Neural progenitor cell (in vitro differentiated cells): ENCODE data around the gene SLC30A2. TPM values are rescaled to one million over a fixed set of nuclear protein-coding genes. Genes with fewer than 3 reads are reported as not detected.

Source experiments
- DNase-seq: peaks from one replicate; pipeline ENCODE4 v3.0.0-alpha.2; 2016; ENCODE audit warnings: low spot score
- H2AFZ ChIP-seq: fragments of 200-600 bp; sonication (generic); replicated peaks from 2 replicates; pipeline ENCODE4 v1.6.1; 2016; ENCODE audit warnings: antibody characterized with exemption
- H3F3A ChIP-seq: fragments of 200-600 bp; sonication (generic); 2 replicates; pipeline ENCODE4 v1.6.1; 2016; ENCODE audit warnings: antibody characterized with exemption, low read depth
- H3K27ac ChIP-seq: fragments of 200-600 bp; sonication (generic); 2 replicates; pipeline ENCODE4 v1.5.1; 2016; ENCODE audit warnings: mild to moderate bottlenecking
- H3K27me3 ChIP-seq: fragments of 200-600 bp; sonication (generic); 2 replicates; pipeline ENCODE4 v1.6.1; 2016; ENCODE audit warnings: mild to moderate bottlenecking, moderate library complexity
- H3K36me3 ChIP-seq: fragments of 200-600 bp; sonication (generic); 2 replicates; pipeline ENCODE4 v1.5.1; 2016
- H3K4me1 ChIP-seq: fragments of 200-600 bp; sonication (generic); 2 replicates; pipeline ENCODE4 v1.6.1; 2016; ENCODE audit warnings: mixed run types
- H3K4me2 ChIP-seq: fragments of 200-600 bp; sonication (generic); 2 replicates; pipeline ENCODE4 v1.6.1; 2016
- H3K4me3 ChIP-seq: fragments of 200-600 bp; sonication (generic); 2 replicates; pipeline ENCODE4 v1.5.1; 2016
- H3K79me2 ChIP-seq: fragments of 200-600 bp; sonication (generic); 2 replicates; pipeline ENCODE4 v1.6.1; 2016; ENCODE audit warnings: low read depth
- H3K9ac ChIP-seq: fragments of 200-600 bp; sonication (generic); 2 replicates; pipeline ENCODE4 v1.6.1; 2016
- H3K9me3 ChIP-seq: fragments of 200-600 bp; sonication (generic); 2 replicates; pipeline ENCODE4 v1.5.1; 2016; ENCODE audit warnings: low read depth
- H4K20me1 ChIP-seq: fragments of 200-600 bp; sonication (generic); 2 replicates; pipeline ENCODE4 v1.6.1; 2016; ENCODE audit warnings: low read depth
- H3K27ac Mint-ChIP-seq: 3 replicates; pipeline ENCODE4 v1.8.0; 2021; ENCODE audit warnings: mixed read lengths
- H3K27me3 Mint-ChIP-seq: 2 replicates; pipeline ENCODE4 v1.8.0; 2022; ENCODE audit warnings: low read depth, mild to moderate bottlenecking, inconsistent platforms, moderate library complexity, mixed read lengths; ENCODE audit not compliant: insufficient read depth
- H3K36me3 Mint-ChIP-seq: 3 replicates; pipeline ENCODE4 v1.8.0; 2021; ENCODE audit warnings: mixed read lengths
- H3K4me1 Mint-ChIP-seq: 3 replicates; pipeline ENCODE4 v1.8.0; 2021; ENCODE audit warnings: mixed read lengths
- H3K4me3 Mint-ChIP-seq: 3 replicates; pipeline ENCODE4 v1.8.0; 2021; ENCODE audit warnings: mild to moderate bottlenecking, moderate library complexity, mixed read lengths
- H3K9me3 Mint-ChIP-seq: 3 replicates; pipeline ENCODE4 v1.8.0; 2020; ENCODE audit warnings: mixed read lengths
- EZH2 ChIP-seq: fragments of 200-600 bp; sonication (generic); IDR thresholded peaks from 2 replicates; pipeline ENCODE4 v1.6.1; 2017; ENCODE audit warnings: antibody characterized with exemption, mild to moderate bottlenecking, moderate library complexity
- EZH2phosphoT487 ChIP-seq: fragments of 200-600 bp; sonication (generic); IDR thresholded peaks from 2 replicates; pipeline ENCODE4 v1.6.1; 2017; ENCODE audit warnings: antibody characterized with exemption
- total RNA-seq: library from RNA; depleted of rRNA; stranded (reverse); fragments of >200 nt; gene quantifications from 2 replicates; pipeline ENCODE4 v1.2.3, GENCODE V29; 2015; ENCODE audit warnings: low replicate concordance
- TF ChIP-seq, protein P1 (sequence below): fragments of 200-600 bp; sonication (generic); IDR thresholded peaks from 2 replicates; pipeline ENCODE4 v1.5.1; 2017; ENCODE audit warnings: antibody characterized with exemption, mild to moderate bottlenecking

The SLC30A2 gene
- total RNA-seq, 1 donor from 2014 or later = not detected

DNA sequence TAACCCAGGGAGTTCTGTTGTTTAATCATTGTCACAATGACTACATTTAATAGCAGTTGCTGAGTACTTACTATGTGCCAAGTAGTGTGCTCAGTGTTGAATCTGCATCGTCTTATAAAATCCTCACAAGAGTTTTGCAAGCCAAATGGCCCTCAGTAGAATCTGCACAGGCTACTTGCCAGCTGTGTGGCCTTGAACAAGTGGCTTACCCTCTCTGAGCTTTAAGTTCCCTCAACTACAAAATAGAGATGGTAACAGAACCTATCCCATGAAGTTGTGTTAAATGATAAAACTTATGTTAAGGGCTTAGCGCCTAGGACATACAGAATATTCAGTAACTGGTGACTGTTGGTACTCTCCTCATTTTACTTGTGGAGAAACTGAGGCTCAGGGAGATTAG, 9.1 kb upstream of the SLC30A2 start:
- no peak overlapping the region for H3K4me3 Mint-ChIP-seq
- no peak for DNase-seq
- no peaks in the 10 kb centered on the region for H3K36me3 Mint-ChIP-seq
- Histone ChIP-seq H3F3A (no peaks in the 10 kb centered on the region), H2AFZ (no peak overlapping the region), H4K20me1 (no peaks in the 10 kb centered on the region), H3K9me3 (no peaks in the 10 kb centered on the region), H3K27me3 (peaks cover 43% of the 10 kb centered on the region), H3K27ac (no peak overlapping the region), H3K4me1 (peaks cover 9% of the 10 kb centered on the region), H3K4me3 (no peak overlapping the region), H3K36me3 (no peaks in the 10 kb centered on the region), H3K4me2 (no peak overlapping the region), H3K79me2 (no peaks in the 10 kb centered on the region), H3K9ac (no peak overlapping the region)
- peaks cover 5% of the 10 kb centered on the region for H3K4me1 Mint-ChIP-seq
- H3K9me3 Mint-ChIP-seq = no peaks in the 10 kb centered on the region
- no peak for TF ChIP-seq EZH2phosphoT487
- TF ChIP-seq, protein P1, sequence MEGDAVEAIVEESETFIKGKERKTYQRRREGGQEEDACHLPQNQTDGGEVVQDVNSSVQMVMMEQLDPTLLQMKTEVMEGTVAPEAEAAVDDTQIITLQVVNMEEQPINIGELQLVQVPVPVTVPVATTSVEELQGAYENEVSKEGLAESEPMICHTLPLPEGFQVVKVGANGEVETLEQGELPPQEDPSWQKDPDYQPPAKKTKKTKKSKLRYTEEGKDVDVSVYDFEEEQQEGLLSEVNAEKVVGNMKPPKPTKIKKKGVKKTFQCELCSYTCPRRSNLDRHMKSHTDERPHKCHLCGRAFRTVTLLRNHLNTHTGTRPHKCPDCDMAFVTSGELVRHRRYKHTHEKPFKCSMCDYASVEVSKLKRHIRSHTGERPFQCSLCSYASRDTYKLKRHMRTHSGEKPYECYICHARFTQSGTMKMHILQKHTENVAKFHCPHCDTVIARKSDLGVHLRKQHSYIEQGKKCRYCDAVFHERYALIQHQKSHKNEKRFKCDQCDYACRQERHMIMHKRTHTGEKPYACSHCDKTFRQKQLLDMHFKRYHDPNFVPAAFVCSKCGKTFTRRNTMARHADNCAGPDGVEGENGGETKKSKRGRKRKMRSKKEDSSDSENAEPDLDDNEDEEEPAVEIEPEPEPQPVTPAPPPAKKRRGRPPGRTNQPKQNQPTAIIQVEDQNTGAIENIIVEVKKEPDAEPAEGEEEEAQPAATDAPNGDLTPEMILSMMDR = no peak
- H3K27ac Mint-ChIP-seq = no peak overlapping the region
- peaks cover 13% of the 10 kb centered on the region for H3K27me3 Mint-ChIP-seq

DNA sequence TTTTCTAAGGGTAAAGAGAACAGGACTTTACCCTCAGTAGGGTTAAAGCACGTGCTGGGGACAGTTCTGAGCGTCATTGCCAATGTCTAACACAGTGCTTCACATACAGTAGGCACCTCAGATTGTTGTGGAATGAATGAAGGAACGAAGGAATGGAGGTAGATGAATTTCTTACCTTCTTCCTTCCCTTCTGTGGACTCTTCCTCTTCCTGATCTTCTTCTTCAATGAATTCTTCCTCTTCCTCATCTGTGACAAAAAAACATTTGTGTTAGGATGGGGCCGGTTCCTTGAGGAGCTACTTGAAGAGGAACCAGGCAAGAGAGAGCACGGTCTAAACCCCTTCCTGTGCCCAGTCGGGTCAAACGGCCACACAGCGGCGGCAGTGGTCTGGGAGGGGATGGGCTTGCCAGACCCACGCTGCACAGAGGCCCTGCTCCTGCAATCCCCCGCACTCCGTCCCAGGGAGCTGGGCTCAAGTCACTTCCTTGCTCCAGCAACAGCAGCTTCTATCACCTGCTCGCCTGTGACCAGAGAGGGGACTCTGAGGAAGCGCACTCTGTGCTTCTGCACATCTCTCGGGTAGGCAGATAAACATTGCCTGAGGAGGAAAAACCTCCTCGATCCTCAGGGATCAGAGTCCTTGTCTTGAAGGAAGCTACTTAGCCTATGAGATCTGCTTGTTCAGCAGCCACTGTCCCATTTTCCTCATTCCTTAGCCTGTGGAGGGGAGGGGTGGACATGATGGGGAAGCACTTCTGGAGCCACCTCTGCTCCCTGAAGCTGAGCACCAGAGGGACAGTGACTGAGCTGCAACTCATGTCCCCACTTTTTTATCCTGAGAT, 8.0 kb upstream of the SLC30A2 start:
- Histone ChIP-seq H3K4me2 (no peak overlapping the region), H3K27ac (no peak overlapping the region), H3K9me3 (no peaks in the 10 kb centered on the region), H4K20me1 (no peaks in the 10 kb centered on the region), H3K27me3 (peaks cover 54% of the 10 kb centered on the region), H3K9ac (no peak overlapping the region), H3F3A (no peaks in the 10 kb centered on the region), H3K4me1 (peaks cover 4% of the 10 kb centered on the region), H3K4me3 (no peak overlapping the region), H3K36me3 (no peaks in the 10 kb centered on the region), H3K79me2 (no peaks in the 10 kb centered on the region), H2AFZ (peak overlapping the region; percentile 97)
- peak; percentile 48 for DNase-seq
- Mint-ChIP-seq H3K4me3 (no peak overlapping the region), H3K4me1 (peaks cover 5% of the 10 kb centered on the region), H3K9me3 (no peaks in the 10 kb centered on the region), H3K27ac (no peak overlapping the region), H3K27me3 (peaks cover 17% of the 10 kb centered on the region), H3K36me3 (no peaks in the 10 kb centered on the region)
- TF ChIP-seq EZH2 = no peak
- TF ChIP-seq, protein P1 = no peak
- no peak for TF ChIP-seq EZH2phosphoT487

DNA sequence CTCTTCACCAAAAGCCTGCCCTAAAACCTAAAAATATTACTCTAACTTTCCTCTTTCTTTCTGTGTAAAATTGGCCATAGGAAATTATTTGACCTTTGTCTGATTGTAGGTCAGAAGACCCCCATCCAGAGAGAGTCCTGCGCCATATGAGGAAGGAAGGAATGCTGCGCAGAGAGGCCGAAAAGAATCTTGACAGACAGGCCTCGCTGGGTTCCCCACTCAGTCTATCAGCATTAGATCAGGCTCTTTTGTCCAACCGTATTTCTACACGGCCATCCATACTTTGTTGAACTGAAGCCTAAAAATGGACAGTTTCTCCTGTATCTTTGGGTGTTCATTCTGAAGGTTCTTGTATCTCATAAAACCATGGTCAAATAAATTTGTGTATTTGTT, 4.3 kb upstream of the SLC30A2 start:
- peaks cover 38% of the 10 kb centered on the region for H3K27me3 Mint-ChIP-seq
- H3K27me3 ChIP-seq = peaks cover 82% of the 10 kb centered on the region
- no peak overlapping the region for H3K27ac ChIP-seq
- H3K36me3 Mint-ChIP-seq = no peaks in the 10 kb centered on the region
- H3F3A ChIP-seq = peaks cover 6% of the 10 kb centered on the region
- H3K9ac ChIP-seq = no peak overlapping the region
- no peaks in the 10 kb centered on the region for H3K36me3 ChIP-seq
- peaks cover 21% of the 10 kb centered on the region for H3K4me1 ChIP-seq
- H4K20me1 ChIP-seq = peaks cover 5% of the 10 kb centered on the region
- no peaks in the 10 kb centered on the region for H3K9me3 Mint-ChIP-seq
- DNase-seq = no peak
- H3K4me2 ChIP-seq = no peak overlapping the region
- no peak overlapping the region for H3K4me3 Mint-ChIP-seq
- no peak overlapping the region for H3K4me3 ChIP-seq
- H3K9me3 ChIP-seq = no peaks in the 10 kb centered on the region
- H2AFZ ChIP-seq = no peak overlapping the region
- H3K4me1 Mint-ChIP-seq = peaks cover 5% of the 10 kb centered on the region
- H3K27ac Mint-ChIP-seq = no peak overlapping the region
- no peaks in the 10 kb centered on the region for H3K79me2 ChIP-seq
- TF ChIP-seq, protein P1 = no peak
- no peak for TF ChIP-seq EZH2phosphoT487
- TF ChIP-seq EZH2 = no peak
